Measurements from ENCODE around the gene SLC5A10.
"Not testable (repeated sequence)": the region's sequence is repeated elsewhere in the genome, so short reads cannot be mapped to it uniquely, and the experiment has no call there.

SLC5A10 gene

GRCh38 chr17:19047510-19047909, 95.5 kb downstream of the SLC5A10 start:
- not testable (repeated sequence) for DNase-seq

- not testable (repeated sequence) for DNase-seq
These were observed 96.9 kb downstream of the SLC5A10 start for GRCh38 chr17:19048826-19049225.

DNA sequence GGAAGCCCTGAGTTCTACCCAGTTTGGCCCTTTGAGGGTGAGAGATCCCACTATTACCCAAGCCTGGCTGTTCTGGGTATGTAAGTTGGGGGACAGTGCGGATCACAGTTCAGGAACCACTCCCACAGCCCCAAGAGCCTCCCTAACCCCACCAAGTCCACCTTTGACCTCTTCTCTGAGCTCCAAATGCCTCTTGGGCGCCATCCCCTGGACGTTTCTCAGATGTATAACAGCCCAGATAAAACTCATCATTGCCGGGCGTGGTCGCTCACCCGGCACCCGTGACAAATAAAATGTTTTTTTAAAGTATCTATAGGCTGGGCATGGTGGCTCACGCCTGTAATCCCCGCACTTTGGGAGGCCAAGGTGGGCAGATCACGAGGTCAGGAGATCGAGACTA, 103.5 kb downstream of the SLC5A10 start:
- DNase-seq = not testable (repeated sequence)

DNA sequence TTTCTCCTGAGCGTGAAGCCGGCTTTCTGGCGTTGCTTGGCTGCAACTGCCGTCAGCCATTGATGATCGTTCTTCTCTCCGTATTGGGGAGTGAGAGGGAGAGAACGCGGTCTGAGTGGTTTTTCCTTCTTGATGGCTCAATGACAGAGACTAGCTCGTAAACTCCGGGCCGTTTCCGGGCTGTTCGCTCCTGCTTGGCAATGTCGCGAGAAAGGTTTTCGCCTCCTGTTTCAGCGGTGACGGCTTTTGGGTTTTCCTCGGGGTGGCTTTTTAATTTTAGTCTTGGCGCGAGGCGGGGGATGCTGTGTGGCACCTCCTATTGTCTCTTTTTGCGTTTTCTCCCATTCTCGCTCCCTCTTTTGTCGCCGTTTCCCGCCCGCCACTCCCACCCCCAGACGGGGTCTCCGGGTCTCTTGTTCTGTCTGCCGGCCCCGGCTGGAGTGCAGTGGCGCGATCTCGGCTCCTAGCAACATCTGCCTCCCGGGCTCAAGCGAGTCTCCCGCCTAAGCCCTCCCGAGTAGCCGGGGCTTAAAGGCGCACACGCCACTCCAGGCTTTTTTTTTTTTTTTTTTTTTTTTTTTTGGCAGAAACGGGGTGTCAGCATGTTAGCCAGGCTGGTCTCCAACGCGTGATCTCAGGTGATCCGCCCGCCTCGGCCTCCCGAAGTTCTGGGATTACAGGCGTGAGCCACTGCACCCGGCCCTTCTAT, 110.2 kb downstream of the SLC5A10 start:
- DNase-seq = not testable (repeated sequence)

DNA sequence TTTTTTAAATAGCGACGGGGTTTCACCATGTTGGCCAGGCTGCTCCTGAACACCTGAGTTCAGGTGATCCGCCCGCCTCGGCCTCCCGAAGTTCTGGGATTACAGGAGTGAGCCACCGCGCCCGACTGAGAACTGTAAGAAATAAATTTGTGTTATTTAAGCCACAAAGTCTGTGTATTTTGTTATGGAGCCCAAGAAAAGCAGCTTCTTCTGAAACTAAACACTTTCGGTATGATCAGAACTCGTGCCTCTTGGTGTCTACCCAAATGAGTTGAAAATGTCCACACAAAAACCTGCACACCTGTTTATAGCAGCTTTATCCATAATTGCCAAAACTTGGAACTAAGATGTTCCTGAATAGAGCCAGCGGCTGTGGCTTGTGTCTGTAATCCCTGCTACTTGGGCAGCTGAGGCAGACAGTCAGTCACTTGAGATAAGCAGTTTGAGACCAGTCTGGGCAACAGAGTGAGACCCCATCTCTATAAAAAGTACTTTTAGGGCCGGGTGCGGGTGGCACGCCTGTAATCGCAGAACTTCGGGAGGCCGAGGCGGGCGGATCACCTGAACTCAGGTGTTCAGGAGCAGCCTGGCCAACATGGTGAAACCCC, 110.9 kb downstream of the SLC5A10 start:
- not testable (repeated sequence) for DNase-seq

DNA sequence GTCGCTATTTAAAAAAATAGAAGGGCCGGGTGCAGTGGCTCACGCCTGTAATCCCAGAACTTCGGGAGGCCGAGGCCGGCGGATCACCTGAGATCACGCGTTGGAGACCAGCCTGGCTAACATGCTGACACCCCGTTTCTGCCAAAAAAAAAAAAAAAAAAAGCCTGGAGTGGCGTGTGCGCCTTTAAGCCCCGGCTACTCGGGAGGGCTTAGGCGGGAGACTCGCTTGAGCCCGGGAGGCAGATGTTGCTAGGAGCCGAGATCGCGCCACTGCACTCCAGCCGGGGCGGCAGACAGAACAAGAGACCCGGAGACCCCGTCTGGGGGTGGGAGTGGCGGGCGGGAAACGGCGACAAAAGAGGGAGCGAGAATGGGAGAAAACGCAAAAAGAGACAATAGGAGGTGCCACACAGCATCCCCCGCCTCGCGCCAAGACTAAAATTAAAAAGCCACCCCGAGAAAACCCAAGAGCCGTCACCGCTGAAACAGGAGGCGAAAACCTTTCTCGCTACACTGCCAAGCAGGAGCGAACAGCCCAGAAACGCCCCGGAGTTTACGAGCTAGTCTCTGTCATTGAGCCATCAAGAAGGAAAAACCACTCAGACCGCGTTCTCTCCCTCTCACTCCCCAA, 111.5 kb downstream of the SLC5A10 start:
- not testable (repeated sequence) for DNase-seq

GRCh38 chr17:19064378-19064777, 112.4 kb downstream of the SLC5A10 start:
- peak; percentile 48 for DNase-seq

DNA sequence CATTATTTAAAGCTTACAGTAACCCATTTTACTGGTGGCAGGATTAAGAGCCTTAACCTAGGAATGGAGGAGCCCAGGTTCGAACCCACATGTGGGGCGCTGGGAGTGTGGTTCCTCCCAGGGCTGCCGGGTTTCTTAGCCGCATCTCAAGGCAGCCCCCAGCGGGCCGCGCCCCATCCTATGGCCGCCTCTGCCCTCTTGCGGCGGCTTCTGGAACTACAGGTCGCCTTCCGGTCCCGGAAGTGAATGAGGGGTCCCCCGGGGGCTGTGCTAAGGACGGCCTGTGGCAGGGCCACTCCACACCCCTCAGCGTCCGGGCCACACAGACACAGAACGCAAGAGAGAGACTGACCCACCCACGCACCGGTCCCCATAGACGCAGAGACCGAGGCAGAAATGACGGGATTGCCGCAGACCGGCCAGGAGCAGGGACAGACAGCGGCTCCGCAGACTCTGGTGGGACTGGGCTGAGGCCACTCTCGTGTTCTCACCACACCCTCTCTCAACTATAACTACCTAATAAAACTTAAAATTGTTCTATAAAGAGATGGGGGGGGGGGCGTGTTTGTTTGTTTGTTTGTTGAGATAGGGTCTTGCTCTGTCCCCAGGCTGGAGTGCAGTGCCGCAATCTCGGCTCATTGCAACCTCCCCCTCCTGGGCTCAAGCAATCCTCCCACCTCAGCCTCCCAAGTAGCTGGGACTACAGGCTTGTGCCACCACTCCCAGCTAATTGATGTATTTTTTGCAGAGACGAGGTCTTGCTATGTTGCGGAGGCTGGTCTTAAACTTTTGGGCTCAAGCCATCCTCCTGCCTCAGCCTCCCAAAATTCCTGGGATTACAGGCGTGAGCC, 118.6 kb downstream of the SLC5A10 start:
- not testable (repeated sequence) for DNase-seq

Measured in fibroblast of skin of right biceps (primary cell).